Keratinocyte (primary cell): Measurements from ENCODE around the gene ULK3.

Experiments used
- EZH2 ChIP-seq: IDR thresholded peaks from one replicate; pipeline ENCODE4 v1.6.1; 2012; ENCODE audit warnings: inconsistent platforms, mild to moderate bottlenecking, low read length, moderate library complexity
- TF ChIP-seq, protein P1 (sequence below), 3 experiments: IDR thresholded peaks in 1 of 3; conservative IDR thresholded peaks in 1 of 3; optimal IDR thresholded peaks in 1 of 3; 2 replicates in 2 of 3; 3 replicates in 1 of 3; pipeline versions ENCODE3 to v1.5.1; 2011; ENCODE audit warnings: low read length in 3 of 3, mild to moderate bottlenecking in 3 of 3, moderate library complexity in 2 of 3, control low read depth in 1 of 3, inconsistent platforms in 1 of 3; ENCODE audit not compliant: insufficient read depth in 2 of 3; ENCODE audit errors: extremely low read depth in 1 of 3

DNA sequence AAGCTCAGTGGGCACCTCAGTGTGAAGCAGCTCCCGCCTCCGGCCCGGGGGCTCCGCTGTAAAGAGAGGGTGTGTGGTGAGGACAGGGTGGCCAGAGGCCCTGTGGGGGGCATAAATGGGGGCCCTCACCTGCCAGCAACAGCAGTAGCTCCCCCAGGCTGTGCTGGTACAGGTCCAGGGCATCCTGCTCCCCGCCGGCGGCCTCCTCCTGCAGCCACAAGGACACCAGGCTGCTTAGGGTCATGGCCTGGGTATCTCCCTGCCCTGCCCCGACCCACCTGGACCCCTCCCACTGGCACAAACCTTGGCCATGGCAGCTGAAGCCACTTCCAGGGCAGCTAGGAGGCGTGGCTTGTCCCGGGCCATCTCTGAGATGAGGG lies 4.8 kb downstream of the ULK3 start:
- TF ChIP-seq, protein P1, sequence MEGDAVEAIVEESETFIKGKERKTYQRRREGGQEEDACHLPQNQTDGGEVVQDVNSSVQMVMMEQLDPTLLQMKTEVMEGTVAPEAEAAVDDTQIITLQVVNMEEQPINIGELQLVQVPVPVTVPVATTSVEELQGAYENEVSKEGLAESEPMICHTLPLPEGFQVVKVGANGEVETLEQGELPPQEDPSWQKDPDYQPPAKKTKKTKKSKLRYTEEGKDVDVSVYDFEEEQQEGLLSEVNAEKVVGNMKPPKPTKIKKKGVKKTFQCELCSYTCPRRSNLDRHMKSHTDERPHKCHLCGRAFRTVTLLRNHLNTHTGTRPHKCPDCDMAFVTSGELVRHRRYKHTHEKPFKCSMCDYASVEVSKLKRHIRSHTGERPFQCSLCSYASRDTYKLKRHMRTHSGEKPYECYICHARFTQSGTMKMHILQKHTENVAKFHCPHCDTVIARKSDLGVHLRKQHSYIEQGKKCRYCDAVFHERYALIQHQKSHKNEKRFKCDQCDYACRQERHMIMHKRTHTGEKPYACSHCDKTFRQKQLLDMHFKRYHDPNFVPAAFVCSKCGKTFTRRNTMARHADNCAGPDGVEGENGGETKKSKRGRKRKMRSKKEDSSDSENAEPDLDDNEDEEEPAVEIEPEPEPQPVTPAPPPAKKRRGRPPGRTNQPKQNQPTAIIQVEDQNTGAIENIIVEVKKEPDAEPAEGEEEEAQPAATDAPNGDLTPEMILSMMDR (optimal IDR thresholded peaks at IDR 0.05 in 1 of 3, IDR thresholded peaks at IDR 0.05 in 1 of 3, conservative IDR thresholded peaks at IDR 0.05 in 1 of 3; ENCODE audit: extremely low read depth in 1 of 3, insufficient read depth in 2 of 3, low read length in 3 of 3) = no peak
- no peak for TF ChIP-seq EZH2
